M059J (cell line): Measurements from ENCODE around the gene CHST12. TPM values are rescaled to one million over a fixed set of nuclear protein-coding genes. Genes with fewer than 3 reads are reported as not detected.
"Not testable (repeated sequence)": the region's sequence is repeated elsewhere in the genome, so short reads cannot be mapped to it uniquely, and the experiment has no call there.

ENCODE experiments used
- DNase-seq: peaks from one replicate; pipeline ENCODE4 v3.0.0-alpha.2; 2012; ENCODE audit warnings: low read depth
- total RNA-seq: library from RNA; depleted of rRNA; stranded (reverse); fragments of >200 nt; shearing (Covaris generic); gene quantifications from 2 replicates; pipeline ENCODE4 v1.2.3, GENCODE V29; 2014

CHST12 gene
- total RNA-seq, 1 experiment from 2014 or later, result 14.3 TPM

DNA sequence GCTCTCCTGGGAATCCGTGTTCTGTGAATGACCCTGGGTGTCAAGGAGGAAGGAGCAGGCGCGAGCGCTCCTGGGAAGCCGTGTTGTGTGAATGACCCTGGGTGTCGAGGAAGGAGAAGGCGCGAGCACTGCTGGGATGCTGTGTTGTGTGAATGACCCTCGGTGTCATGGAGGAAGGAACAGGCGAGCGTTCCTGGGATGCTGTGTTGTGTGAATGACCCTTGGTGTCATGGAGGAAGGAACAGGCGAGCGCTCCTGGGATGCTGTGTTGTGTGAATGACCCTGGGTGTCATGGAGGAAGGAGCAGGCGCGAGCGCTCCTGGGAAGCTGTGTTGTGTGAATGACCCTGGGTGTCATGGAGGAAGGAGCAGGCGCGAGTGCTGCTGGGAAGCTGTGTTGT lies 25.3 kb upstream of the CHST12 start:
- DNase-seq, result not testable (repeated sequence)

GRCh38 chr7:2379161-2379560 lies 24.2 kb upstream of the CHST12 start:
- DNase-seq, result no peak

DNA sequence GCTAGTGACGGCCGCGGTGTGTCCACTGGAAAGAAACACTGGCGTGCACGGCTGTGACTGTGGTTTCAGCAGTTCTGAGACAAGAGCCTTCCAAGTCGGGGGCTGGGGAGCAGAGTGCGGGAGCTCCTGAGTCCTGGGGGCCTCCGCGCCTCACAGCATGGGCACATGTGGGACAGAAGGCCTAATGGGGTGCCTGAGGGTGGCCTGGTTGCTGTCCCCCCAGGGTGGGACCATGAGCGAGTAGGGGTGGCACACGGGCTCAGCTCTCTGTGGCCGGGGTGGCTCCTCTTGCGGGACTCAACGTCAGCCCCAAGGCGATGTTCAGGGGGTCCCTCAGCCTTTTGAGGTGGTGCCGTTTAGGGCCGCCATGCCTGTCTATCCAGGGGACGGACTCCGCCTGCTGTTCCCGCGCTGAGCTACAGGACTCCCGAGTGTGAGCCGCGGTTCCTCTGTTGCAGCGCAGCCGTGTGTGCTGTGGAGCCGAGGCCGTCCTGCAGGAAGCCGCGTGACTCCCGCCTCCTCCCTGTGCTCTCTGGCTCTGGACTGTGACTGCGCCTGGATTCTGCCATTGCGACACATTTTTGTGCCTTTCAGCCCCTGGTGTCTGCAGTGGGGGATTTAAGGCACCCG lies 23.5 kb upstream of the CHST12 start:
- DNase-seq, result no peak

DNA sequence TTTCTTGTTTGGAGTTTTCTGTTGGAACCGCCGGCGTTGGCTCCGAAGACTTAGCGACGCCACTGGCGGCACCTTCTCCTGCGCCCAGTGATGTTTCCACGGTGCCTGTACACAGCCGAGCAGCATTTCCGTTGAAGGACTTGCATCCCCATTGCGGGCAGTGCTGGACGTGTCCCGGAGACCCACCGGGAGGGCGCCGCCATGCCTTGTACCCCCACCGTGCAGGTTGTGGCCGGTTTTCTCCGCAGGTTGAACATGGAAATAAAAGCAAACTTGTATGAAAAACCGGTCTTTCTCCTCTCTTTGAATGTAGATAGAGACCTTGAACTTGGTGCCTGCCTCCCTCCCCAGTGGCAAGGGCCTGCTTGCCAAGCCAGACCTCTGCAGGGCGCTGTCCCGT lies 22.9 kb upstream of the CHST12 start:
- no peak for DNase-seq

GRCh38 chr7:2381227-2381626 lies 22.2 kb upstream of the CHST12 start:
- DNase-seq, result no peak

DNA sequence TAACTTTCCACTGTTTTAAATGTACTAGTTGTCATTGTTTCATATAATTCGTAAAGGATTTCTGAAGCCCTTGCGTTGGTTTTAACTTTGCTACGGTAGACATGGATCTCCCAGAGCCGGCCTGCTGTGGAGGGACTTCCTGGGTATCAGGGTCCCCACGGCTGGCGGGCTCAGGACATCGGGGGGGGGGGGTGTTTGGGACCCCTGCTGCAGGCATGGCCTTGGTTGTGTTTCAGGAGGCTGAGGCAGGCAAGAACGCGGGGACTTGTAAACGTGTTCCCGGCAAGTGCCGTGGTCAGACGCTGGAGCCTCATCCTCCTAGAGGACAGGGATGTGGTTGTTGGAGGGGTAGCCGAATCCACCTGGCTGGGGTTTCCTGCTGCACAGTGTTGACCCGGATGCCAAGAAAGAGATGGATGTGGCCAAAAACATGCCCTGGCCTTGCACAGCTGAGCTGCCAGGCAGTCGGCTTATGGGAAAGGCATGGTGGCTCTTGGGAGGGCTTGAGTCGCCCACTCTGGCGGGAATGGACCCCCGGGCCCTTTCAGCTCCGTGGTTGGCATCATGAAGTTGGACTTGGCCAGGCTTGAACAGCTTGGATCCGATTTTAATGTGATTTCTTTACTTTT lies 21.4 kb upstream of the CHST12 start:
- DNase-seq, result no peak

DNA sequence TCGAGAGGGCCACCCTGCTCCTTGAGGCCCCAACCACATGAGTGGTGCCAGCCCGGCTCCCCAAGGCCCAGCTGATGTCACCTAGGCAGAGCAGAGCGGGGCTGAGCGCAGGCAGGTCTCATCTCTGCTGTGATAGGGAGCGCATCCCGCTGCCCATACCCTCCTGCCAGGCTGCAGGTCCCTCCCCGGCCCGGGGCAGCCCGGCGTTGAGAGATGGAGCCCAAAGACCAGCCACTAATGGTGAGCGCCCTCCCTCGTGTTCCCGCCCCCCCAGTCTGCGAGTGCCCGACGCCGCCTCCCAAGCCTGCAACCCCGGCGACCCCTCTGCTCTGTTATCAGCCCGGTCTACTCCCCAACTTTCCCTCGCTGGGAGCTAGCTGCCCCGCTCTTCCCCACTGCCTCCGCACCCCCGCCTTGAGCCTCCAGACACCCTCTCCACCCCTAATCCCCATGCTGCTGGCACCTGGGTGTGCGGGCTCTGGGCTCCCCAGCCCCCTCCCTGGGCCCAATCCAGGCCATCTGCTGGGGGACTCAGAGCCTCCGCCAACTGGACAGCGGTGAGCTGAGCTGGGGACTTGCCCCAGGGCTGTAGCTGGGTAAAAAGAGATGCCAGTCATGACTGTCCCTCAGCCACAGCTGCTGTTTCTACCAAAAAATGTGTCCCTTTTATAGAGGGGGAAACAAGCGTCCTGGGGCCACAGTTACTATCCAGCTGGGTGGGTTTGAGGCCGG lies 19.7 kb upstream of the CHST12 start:
- no peak for DNase-seq

- no peak for DNase-seq
Measured at GRCh38 chr7:2384354-2385243, 18.8 kb upstream of the CHST12 start.

DNA sequence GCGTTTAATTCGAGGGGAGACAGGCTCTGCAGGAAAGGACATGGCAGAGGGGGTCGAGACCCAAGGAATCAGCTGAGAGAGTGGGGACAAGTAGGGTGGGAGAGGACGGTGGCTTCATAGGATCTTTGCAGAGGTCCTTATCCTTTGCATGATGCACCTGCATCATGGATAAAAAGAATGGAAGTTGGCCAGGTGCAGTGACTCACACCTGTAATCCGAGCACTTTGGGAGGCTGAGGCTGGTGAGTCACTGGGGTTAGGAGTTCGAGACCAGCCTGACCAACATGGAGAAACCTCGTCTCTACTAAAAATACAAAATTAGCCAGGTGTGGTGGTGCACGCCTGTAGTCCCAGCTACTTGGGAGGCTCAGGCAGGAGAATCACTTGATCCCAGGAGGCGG lies 17.3 kb upstream of the CHST12 start:
- peak; percentile 71 for DNase-seq

- no peak for DNase-seq
Measured at GRCh38 chr7:2386964-2387669, 16.3 kb upstream of the CHST12 start.

DNA sequence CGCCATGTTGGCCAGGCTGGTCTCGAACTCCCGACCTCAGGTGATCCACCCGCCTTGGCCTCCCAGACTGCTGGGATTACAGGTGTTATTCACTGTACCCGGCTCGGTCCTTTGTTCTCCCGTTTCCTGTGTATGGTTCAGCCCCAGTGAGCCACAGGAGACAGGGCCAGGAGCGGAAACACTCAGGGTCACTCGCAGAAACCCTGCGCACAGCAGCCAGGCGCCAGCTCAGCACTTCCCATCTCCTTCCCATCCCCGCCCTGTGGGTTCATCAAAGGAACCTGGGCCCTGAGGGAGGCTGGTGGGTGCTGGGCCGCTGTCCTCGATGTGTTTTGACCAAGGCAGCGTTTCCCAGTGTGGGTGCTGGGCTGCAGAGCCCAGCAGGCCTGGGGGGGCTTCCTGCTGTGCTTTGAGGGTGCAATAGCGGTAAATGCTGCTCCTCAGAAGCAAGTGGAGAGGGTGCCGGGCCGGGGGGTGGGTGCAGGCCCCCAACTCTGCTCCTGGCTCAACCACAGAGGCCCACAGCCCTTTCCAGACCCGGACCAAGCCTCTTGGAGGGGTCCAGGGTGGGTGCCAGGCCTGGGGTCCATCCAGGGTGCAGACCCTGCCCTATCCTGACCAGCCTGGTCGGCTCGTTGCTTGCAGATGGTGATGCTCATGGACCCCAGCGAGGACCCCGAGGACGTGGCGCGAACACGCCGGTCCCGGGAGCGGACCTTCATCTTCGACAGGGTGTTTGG lies 15.3 kb upstream of the CHST12 start:
- no peak for DNase-seq

DNA sequence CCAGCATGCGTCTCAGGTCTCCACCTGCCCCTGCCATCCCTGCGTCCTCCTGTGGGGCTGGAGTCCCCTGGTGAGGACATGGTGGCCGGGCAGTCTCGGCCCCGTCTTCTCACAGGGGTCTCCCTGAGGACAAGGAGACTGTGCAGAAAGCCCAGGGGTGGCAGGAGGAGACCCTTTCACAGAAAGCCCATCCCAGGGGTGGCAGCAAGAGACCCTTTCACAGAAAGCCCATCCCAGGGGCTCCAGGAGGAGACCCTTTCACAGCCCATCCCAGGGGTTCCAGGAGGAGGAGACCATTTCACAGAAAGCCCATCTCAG lies 14.8 kb upstream of the CHST12 start:
- no peak for DNase-seq

GRCh38 chr7:2390020-2390816 lies 13.2 kb upstream of the CHST12 start:
- DNase-seq, result not testable (repeated sequence)

GRCh38 chr7:2393706-2394105 lies 9.7 kb upstream of the CHST12 start:
- no peak for DNase-seq

DNA sequence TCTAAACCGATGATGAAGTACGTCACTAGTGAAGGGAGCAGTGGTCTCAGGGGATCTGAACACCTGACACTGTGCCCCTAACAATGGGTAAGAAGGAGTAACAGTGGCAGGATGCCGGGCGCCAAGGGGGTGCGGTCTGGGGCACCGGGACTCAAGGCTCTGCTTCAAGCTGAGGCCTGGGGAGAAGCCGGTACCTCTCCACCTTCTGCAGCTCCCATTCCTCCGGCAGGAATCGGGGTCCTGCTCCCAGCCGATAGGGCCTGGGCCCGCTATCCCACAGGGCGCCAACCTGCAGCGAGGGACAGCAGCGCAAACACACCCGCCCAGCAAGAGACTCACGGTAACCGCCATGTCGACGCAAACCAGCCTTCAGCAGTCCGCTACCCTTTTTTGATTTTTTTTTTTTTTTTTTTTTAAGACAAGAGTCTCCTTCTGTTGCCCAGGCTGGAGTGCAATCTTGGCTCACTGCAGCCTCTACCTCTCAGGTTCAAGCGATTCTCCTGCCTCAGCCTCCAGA lies 8.8 kb upstream of the CHST12 start:
- no peak for DNase-seq

GRCh38 chr7:2398506-2398905 lies 4.9 kb upstream of the CHST12 start:
- DNase-seq, result no peak

- DNase-seq, result peak; percentile 98
Measured at GRCh38 chr7:2399848-2400587, 3.4 kb upstream of the CHST12 start.

GRCh38 chr7:2402687-2403013 lies 761 bp upstream of the CHST12 start:
- DNase-seq, result no peak
